HG02623 (cell line): ENCODE data around the gene RMRP.
"Not testable (repeated sequence)": the region's sequence is repeated elsewhere in the genome, so short reads cannot be mapped to it uniquely, and the experiment has no call there.

Experiments
- ATAC-seq: cut with Tn5 transposase; IDR thresholded peaks from one replicate; pipeline ENCODE4 v1.9.1; 2021; ENCODE audit warnings: moderate library complexity; ENCODE audit not compliant: unreplicated experiment

The RMRP gene

GRCh38 chr9:35615981-35616680 lies 41.7 kb downstream of the RMRP start:
- no peak for ATAC-seq

- no peak for ATAC-seq
Measured at GRCh38 chr9:35612843-35613242, 45.0 kb downstream of the RMRP start.

GRCh38 chr9:35612066-35612465 lies 45.8 kb downstream of the RMRP start:
- not testable (repeated sequence) for ATAC-seq

GRCh38 chr9:35611230-35611797 lies 46.5 kb downstream of the RMRP start:
- ATAC-seq = peak; percentile 43

- ATAC-seq = no peak
Measured at GRCh38 chr9:35609820-35610163, 48.0 kb downstream of the RMRP start.

GRCh38 chr9:35609001-35609819 lies 48.6 kb downstream of the RMRP start:
- no peak for ATAC-seq

- no peak for ATAC-seq
Measured at GRCh38 chr9:35608221-35608620, 49.6 kb downstream of the RMRP start.
